ENCODE results near the gene ATAT1.

The ATAT1 gene

DNA sequence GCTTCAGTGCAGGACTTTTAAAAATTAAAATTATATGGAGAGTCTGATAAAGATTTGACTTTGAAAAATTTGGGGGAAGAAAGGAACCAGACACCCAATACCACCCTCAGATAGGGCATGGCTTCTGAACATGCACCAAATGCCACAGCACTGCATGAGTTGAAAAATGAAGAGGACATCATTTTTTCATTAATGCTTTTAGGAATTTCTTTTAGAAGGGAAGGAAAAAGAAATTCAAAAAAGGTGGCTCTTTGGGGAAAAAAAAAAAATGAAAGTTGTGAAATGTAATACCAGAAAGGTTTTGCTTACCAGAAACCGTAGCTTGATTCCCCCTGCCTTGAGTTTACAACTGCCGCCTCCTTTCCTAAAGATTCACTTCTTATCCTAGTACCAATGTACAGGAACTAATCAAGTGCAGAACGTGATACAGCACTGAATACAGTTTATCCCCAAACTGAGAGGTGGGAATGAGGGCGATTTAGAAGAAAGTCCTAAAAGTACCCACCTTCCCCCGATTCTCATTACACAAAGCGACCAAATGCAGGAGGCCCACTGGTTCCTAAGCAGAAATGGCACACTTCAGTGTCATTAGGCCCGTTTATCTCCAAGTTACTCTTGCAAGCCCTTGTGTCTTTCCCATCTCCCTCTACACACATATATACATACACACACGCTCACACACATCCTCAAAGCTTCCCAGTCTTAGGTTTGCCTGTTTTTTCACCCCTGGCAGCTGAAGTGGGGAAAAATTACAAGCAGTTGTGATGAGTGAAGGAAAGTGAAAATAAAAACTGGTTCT lies 12.4 kb upstream of the ATAT1 start:
- Histone ChIP-seq H2AFZ (ENCODE audit: low read depth, low read length) (no peak overlapping the region), H3K18ac (ENCODE audit: low read depth in 1 of 2, low read length in 2 of 2) (peak overlapping the region in 1 of 2 experiments; percentile 73), H4K8ac (ENCODE audit: low read length) (peak overlapping the region; percentile 36), H4K91ac (ENCODE audit: low read length) (no peak overlapping the region), H2AK5ac (ENCODE audit: low read length, severe bottlenecking) (peak overlapping the region; percentile 74), H2BK12ac (ENCODE audit: low read length in 2 of 2) (no peak overlapping the region), H2BK15ac (ENCODE audit: low read depth, poor library complexity, severe bottlenecking) (no peak overlapping the region), H2BK120ac (ENCODE audit: low read depth, low read length) (no peak overlapping the region), H3K23ac (ENCODE audit: low read length in 2 of 2) (no peak overlapping the region), H3K27me3 (ENCODE audit: control insufficient read depth in 1 of 2, insufficient read depth in 1 of 2, low read length in 2 of 2) (no peaks in the 10 kb centered on the region), H3K4me1 (ENCODE audit: control insufficient read depth, insufficient read depth, low read depth, low read length) (peaks cover 7% of the 10 kb centered on the region), H3K9ac (ENCODE audit: low read length) (peak overlapping the region; percentile 100), H3K4ac (ENCODE audit: low read depth in 1 of 2, low read length in 2 of 2) (no peak overlapping the region), H2BK5ac (ENCODE audit: low read depth, low read length, poor library complexity, severe bottlenecking) (peak overlapping the region; percentile 63), H3K4me3 (ENCODE audit: insufficient read depth in 1 of 2, low read depth in 1 of 2, low read length in 2 of 2) (peak overlapping the region in 1 of 2 experiments; percentile 97), H3K9me3 (ENCODE audit: control insufficient read depth, low read length) (no peaks in the 10 kb centered on the region), H3K79me1 (replicated peaks; ENCODE audit: low read length, poor library complexity, severe bottlenecking) (peaks cover 1% of the 10 kb centered on the region), H3K36me3 (ENCODE audit: control insufficient read depth in 1 of 2, insufficient read depth in 2 of 2, low read depth in 1 of 2, low read length in 2 of 2) (peaks cover 4 to 37% of the 10 kb centered on the region in 2 experiments), H3K27ac (ENCODE audit: low read length, poor library complexity, severe bottlenecking) (peak overlapping the region; percentile 97), H3K14ac (ENCODE audit: low read length in 2 of 2) (no peak overlapping the region), H3K4me2 (ENCODE audit: low read length, poor library complexity, severe bottlenecking) (peak overlapping the region; percentile 72)
- no peak for DNase-seq
- WGBS, result 76% methylated on average over 7 of the region's 8 CpGs

DNA sequence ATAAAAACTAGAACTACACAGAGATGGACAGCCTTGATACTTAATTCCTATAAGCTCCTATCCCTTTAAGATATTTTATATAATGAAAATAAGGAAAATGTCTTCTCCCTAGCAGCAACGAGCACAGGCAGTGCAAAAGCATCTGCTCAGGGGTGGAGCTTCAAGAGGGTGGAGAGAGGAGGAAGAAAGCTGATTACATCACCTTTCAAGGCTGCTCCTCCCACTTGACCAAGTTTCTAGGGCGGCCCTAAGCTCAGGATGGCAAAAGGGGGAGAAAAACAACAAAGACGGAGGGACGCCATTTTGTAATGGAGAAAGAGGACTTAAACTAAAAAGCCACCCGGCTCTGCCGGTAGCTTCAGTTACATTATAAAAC lies 11.8 kb upstream of the ATAT1 start:
- Histone ChIP-seq H2BK12ac (ENCODE audit: low read length in 2 of 2) (no peak overlapping the region), H3K18ac (ENCODE audit: low read depth in 1 of 2, low read length in 2 of 2) (no peak overlapping the region), H2AFZ (ENCODE audit: low read depth, low read length) (no peak overlapping the region), H4K91ac (ENCODE audit: low read length) (no peak overlapping the region), H3K4me3 (ENCODE audit: insufficient read depth in 1 of 2, low read depth in 1 of 2, low read length in 2 of 2) (peak overlapping the region in 1 of 2 experiments; percentile 97), H3K23ac (ENCODE audit: low read length in 2 of 2) (no peak overlapping the region), H3K27ac (ENCODE audit: low read length, poor library complexity, severe bottlenecking) (peak overlapping the region; percentile 97), H3K36me3 (ENCODE audit: control insufficient read depth in 1 of 2, insufficient read depth in 2 of 2, low read depth in 1 of 2, low read length in 2 of 2) (peaks cover 7 to 37% of the 10 kb centered on the region in 2 experiments), H2BK15ac (ENCODE audit: low read depth, poor library complexity, severe bottlenecking) (no peak overlapping the region), H3K79me1 (replicated peaks; ENCODE audit: low read length, poor library complexity, severe bottlenecking) (peaks cover 7% of the 10 kb centered on the region), H3K4ac (ENCODE audit: low read depth in 1 of 2, low read length in 2 of 2) (no peak overlapping the region), H3K4me2 (ENCODE audit: low read length, poor library complexity, severe bottlenecking) (peak overlapping the region; percentile 72), H2BK120ac (ENCODE audit: low read depth, low read length) (no peak overlapping the region), H3K9me3 (ENCODE audit: control insufficient read depth, low read length) (no peaks in the 10 kb centered on the region), H4K8ac (ENCODE audit: low read length) (no peak overlapping the region), H2BK5ac (ENCODE audit: low read depth, low read length, poor library complexity, severe bottlenecking) (no peak overlapping the region), H3K14ac (ENCODE audit: low read length in 2 of 2) (no peak overlapping the region), H3K4me1 (ENCODE audit: control insufficient read depth, insufficient read depth, low read depth, low read length) (peaks cover 7% of the 10 kb centered on the region), H2AK5ac (ENCODE audit: low read length, severe bottlenecking) (no peak overlapping the region), H3K27me3 (ENCODE audit: control insufficient read depth in 1 of 2, insufficient read depth in 1 of 2, low read length in 2 of 2) (no peaks in the 10 kb centered on the region), H3K9ac (ENCODE audit: low read length) (peak overlapping the region; percentile 100)
- no CpG with 5 or more reads among the region's 6 CpGs for WGBS
- peak; percentile 98 for DNase-seq

GRCh38 chr6:30615219-30615957 lies 11.3 kb upstream of the ATAT1 start:
- H4K91ac ChIP-seq (ENCODE audit: low read length), result no peak overlapping the region

More at GRCh38 chr6:30615219-30615957, 11.3 kb upstream of the ATAT1 start:
- Histone ChIP-seq H3K4me2 (ENCODE audit: low read length, poor library complexity, severe bottlenecking) (peak overlapping the region; percentile 80), H3K36me3 (ENCODE audit: control insufficient read depth in 1 of 2, insufficient read depth in 2 of 2, low read depth in 1 of 2, low read length in 2 of 2) (peaks cover 9 to 35% of the 10 kb centered on the region in 2 experiments), H3K79me1 (replicated peaks; ENCODE audit: low read length, poor library complexity, severe bottlenecking) (peaks cover 6% of the 10 kb centered on the region), H2BK12ac (ENCODE audit: low read length in 2 of 2) (no peak overlapping the region), H3K18ac (ENCODE audit: low read depth in 1 of 2, low read length in 2 of 2) (peak overlapping the region in 1 of 2 experiments; percentile 92), H3K4me3 (ENCODE audit: insufficient read depth in 1 of 2, low read depth in 1 of 2, low read length in 2 of 2) (peak overlapping the region; percentile 34 to 97), H2AK5ac (ENCODE audit: low read length, severe bottlenecking) (peak overlapping the region; percentile 91), H4K8ac (ENCODE audit: low read length) (peak overlapping the region; percentile 81), H3K4ac (ENCODE audit: low read depth in 1 of 2, low read length in 2 of 2) (no peak overlapping the region), H3K9me3 (ENCODE audit: control insufficient read depth, low read length) (no peaks in the 10 kb centered on the region), H2BK120ac (ENCODE audit: low read depth, low read length) (peak overlapping the region; percentile 64), H2BK15ac (ENCODE audit: low read depth, poor library complexity, severe bottlenecking) (no peak overlapping the region), H3K27ac (ENCODE audit: low read length, poor library complexity, severe bottlenecking) (peak overlapping the region; percentile 93), H2AFZ (ENCODE audit: low read depth, low read length) (no peak overlapping the region), H3K9ac (ENCODE audit: low read length) (peak overlapping the region; percentile 100), H3K23ac (ENCODE audit: low read length in 2 of 2) (no peak overlapping the region), H3K27me3 (ENCODE audit: control insufficient read depth in 1 of 2, insufficient read depth in 1 of 2, low read length in 2 of 2) (no peaks in the 10 kb centered on the region), H2BK5ac (ENCODE audit: low read depth, low read length, poor library complexity, severe bottlenecking) (no peak overlapping the region), H3K4me1 (ENCODE audit: control insufficient read depth, insufficient read depth, low read depth, low read length) (peaks cover 7% of the 10 kb centered on the region), H3K14ac (ENCODE audit: low read length in 2 of 2) (peak overlapping the region in 1 of 2 experiments; percentile 58)
- 1% methylated on average over 7 of the region's 10 CpGs for WGBS
- DNase-seq, result peak; percentile 91

Measured in mesenchymal stem cell (in vitro differentiated cells and primary cell).